Activated CD4-positive, alpha-beta T cell treated with anti-CD3 and anti-CD28 coated beads for 4 hours (primary cell): ENCODE measurements around the gene ROMO1.
"Not testable (repeated sequence)": the region's sequence is repeated elsewhere in the genome, so short reads cannot be mapped to it uniquely, and the experiment has no call there.

Experiments
- DNase-seq, 2 donors: peaks; one replicate each; pipeline ENCODE4 v3.0.0-alpha.2; 2020

ROMO1 gene

DNA sequence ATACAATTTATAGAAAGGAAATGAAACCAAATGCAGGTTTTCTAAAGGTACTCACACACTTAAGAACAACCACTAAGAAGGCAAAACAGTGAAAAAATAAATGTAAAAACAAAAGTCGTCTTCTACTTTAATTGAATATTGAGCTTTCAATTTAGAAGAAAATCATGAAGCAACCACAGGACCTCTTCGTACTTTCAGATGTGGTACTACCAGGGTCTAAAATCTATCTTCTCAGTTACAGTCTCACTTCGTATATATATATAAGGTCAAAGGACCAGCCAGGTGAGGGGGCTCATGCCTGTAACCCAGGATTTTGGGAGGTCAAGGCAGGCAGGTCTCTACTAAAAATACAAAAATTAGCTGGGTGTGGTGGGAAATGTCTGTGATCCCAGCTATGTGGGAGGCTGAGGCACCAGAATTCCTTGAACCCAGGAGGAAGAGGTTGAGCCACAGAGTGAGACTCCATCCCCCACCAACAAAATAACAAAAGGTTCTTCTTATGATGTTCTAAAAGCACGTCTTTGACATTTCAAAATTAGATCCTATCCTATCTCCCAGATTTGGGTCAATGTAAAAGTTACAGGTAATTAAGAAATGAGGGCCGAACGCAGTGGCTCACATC is 12.5 kb downstream of the ROMO1 start:
- no peak for DNase-seq

DNA sequence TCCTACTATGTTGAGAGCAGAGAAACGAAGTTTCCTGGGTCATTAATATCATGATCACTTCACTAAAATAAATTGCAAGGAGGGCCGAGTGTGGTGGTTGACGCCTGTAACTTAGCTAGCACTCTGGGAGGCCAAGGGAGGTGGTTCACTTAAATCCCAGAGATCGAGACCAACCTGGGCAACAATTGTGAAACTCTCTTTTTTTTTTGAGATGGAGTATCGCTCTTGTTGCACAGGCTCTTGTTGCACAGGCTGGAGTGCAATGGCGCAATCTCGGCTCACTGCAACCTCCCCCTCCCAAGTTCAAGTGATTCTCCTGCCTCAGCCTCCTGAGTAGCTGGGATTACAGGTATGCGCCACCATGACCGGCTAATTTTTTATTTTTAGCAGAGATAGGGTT is 13.9 kb downstream of the ROMO1 start:
- DNase-seq = not testable (repeated sequence)

DNA sequence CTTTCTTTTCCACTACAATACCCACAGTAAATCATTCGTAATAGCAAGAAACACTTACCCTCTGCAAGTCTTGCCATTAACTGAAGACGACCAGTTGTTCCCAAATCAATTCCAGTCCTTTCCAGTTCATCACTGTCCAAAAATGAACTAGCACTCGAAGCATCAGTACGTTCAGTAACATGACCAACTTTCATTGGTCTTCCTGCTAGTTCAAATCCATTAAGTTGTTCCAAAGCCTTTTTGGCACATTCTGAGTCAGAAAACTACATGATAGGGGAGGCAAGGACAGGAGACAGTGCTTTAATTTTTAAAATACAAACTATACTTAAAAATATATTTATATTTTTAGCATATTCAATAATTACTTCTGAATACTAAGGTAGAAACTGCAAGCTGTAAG is 14.9 kb downstream of the ROMO1 start:
- DNase-seq = no peak

DNA sequence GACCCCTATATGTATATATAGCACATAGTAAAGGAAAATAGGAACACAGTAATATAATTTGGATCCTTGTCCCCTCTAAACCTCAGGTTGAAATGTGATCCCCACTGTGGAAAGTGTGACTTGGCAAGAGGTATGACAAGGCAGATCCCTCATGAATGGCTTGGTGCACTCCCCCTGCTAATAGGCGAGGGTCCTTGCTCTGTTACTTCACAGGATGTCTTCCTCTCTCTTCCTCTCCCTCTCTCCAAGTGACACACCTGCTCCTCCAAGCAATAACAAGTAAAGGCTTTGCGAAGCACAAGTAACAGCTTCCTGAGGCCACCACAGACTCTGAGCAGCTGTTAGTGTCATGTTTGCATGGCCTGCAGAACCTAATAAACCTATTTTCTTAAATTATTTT is 16.4 kb downstream of the ROMO1 start:
- no peak for DNase-seq

DNA sequence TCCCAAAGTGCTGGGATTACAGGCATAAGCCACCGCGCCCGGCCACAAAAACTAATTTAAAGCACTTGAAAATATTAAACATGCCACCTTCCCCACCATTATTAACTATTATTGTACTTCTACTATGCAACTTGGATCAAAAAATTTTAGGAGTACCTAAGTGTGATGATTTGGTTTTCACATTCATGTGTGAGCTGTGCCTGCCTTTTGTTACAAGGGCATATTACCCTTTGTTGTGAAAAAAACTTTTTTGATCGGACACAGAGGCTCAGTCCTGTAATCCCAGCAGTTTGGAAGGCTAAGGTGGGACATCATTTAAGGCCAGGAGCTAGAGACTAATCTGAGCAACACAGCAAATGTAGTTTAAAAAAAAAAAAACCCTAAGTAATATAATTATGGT is 17.1 kb downstream of the ROMO1 start:
- no peak for DNase-seq

DNA sequence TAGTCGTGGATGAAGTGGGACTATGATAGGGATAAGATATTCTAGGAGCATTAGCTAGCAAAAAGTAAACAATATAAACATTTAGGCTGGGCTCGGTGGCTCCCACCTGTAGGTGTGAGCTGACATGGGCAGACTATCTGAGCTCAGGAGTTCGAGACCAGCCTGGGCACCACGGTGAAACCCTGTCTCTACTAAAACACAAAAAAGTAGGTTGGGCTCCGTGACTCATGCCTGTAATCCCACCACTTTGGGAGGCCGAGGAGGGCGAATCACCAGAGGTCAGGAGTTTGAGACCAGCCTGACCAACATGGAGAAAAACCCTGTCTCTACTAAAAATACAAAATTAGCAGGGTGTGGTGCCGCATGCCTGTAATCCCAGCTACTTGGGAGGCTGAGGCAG is 19.1 kb downstream of the ROMO1 start:
- DNase-seq = not testable (repeated sequence)

DNA sequence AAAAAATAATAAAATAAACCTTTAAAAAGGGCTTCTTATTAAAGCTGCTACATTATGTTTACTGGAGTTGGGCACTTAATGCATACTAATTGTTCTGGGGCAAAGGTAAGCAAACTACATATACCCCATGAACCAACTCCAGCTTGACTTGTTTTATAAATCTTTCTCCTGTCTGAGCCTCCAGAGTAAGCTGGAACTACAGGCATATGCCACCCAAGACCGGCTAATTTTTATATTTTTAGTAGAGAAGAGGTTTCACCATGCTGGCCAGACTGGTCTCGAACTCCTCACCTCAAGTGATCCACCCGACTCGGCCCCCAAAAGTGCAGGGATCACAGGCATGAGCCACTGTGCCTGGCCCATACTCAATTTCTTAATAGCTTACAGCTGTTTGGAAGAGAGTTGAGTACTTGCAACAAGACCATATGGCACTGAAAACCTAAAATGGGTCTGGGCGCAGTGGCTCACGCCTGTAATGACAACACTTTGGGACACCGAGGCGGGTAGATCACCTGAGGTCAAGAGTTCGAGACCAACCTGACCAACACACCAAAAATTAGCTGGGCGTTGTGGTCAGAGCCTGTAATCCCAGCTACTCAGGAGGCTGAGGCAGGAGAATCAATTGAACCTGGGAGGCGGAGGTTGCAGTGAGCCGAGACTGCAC is 19.9 kb downstream of the ROMO1 start:
- no peak for DNase-seq

DNA sequence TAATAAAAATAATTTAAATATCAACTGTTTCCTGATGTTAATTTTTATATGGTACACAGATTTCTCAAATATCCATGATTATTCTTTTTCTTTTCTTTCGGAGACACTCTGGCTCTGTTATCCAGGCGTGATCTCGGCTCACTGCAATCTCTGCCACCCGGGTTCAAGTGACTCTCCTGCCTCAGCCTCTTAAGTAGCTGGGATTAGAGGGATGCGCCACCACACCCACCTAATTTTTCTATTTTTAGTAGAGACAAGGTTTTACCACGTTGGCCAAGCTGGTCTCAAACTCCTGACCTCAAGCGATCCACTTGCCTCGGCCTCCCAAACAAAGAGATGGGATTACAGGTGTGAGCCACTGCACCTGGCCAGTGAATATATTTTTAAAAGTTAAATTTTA is 20.5 kb downstream of the ROMO1 start:
- no peak for DNase-seq

DNA sequence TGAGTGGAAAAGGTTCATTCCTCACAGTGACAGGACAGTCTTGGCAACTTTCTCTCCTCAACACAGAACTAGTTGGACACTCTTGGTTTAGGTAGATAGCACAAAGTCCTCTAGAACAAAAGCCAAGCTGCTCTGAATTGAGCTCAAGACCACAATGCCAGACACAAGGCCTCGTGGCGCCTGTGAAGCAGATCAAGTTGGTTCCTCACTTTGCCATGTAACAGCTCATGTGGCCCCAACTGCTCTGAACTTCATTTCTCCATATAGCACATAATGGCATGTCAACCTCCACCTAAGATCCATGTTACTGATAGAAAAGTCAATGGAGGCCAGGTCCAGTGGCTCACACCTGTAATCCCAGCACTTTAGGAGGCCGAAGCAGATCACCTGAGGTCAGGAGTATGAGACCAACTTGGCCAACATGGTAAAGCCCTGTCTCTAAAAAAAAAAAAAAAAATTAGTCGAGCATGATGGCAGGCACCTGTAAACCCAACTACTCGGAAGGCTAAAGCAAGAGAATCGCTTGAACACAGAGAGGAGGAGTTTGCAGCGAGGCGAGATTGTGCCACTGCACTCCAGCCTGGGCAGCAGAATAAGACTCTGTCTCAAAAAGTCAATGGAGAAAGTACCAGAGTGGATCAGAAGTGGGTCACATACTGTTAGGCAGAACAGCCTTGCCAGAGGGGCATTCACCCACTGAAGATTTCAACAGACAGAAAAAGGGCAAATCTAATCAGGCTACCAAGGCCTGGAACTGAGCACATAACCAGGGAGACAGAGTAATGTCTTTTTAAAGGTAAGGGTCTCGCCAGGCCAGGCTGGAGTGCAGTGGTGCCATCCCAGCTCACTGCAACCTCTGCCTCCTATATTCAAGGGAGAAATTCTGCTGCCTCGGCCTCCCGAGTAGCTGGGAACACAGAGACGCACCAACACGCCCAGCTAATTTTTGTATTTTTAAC is 21.2 kb downstream of the ROMO1 start:
- DNase-seq = no peak

DNA sequence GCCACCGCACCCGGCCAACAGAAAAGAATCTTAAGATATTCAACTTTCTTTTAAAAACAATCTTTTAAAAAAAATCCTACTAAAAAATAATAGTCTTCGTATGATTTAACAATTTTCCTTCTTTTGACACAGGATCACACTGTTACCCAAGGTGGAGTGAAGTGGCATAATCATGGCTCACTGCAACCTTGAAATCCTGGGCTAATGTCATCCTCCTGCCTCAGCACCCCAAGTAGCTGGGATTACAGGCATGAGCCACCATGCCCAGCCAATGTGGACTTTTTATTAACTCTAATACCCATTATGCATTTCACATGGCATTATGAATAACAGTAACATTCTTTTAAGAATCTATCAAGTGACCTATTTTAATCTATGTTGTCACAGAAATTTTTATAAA is 22.0 kb downstream of the ROMO1 start:
- DNase-seq = no peak

DNA sequence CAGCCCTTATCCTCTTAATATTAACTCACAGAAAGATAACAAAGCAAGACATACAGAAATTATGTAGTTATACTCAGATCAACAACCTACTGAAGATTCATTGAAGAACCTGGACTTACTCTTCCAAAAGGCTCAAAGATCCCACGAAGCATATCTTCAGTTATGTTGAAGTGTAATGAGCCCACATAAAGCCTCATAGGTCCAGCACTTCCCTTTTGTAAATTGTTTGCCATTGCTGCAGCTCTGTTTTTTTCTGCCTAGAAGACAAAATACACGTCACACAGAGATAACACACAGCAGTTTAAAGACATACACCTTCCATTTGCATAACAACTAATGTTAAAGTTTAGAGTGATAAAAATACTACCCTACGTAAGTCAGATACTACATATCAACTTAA is 22.4 kb downstream of the ROMO1 start:
- no peak for DNase-seq

DNA sequence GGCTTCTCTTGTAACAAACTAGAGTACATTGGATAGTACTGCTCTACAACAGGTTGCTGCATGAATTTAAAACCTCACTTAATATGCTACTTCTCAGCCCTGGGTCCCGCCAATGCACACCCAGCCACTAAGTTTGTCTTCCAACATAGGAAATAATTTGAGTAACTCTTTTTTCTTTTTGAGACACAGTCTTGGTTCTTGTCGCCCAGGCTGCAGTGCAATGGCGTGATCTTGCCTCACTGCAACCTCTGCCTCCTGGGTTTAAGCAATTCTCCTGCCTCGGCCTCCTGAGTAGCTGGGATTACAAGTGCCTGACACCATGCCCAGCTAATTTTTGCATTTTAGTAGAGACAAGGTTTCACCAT is 24.1 kb downstream of the ROMO1 start:
- not testable (repeated sequence) for DNase-seq

DNA sequence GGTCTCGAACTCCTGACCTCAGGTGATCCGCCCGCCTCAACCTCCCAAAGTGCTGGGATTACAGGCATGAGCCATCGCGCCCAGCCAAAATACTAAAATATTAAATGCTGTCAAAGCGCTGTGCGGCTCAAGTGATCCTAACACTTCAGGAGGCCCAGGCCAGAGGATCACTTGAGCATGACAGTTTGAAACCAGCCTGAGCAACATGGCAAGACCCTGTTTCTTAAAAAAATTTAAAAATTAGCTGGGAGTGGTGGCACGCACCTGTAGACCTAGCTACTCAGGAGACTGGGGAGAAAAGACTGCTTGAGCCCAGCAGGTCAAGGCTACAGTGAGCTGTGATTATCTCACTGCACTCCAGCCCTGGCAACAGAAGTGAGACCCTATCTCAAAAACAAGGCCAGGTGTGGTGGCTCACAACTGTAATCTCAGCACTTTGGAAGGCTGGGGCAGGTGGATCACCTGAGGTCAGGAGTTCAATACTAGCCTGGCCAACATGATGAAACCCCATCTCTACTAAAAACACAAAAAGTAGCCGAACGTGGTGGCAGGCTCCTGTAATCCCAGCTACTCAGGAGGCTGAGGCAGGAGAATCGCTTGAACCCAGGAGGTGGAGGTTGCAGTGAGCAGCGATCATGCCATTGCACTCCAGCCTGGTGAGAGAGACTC is 24.6 kb downstream of the ROMO1 start:
- not testable (repeated sequence) for DNase-seq

DNA sequence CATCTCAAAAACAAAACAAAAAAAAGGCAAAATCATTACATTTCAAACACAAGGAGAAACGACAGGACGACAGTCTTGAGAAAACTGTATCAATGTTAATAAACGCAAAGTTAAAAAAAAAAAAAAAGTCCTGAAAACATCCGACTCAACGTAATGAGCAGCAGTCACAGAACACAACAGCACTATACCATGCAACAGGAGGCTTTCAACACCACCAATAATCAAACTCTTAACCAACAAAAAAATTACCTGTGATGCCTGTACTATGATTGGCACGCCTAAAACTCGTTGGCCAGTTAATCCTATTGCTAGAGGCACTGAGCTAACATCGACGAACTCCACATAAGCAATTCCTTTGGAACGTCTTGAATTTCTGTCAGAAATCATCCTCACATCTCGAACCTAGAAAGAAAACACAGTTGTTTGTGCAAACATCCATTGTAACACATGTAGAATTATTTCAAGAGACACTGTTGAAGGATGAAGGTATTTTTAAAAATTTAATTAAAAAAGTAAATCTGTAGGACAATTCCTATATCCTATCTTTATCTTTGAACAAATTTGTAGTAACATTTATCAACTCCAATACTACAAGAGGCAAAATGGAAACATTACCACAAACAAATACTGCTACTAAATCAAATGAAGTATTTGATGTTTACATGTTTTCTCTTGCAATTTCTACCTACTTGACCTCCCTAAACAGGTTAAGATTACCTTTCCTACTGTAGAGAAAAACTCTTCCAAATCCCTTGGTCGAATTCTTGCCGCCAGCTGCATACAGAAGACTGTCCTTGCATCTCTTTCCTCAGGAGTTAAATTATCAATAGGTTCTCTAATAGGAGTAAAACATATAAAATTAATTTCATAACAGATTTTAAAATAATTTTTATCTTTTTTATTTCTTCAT is 25.4 kb downstream of the ROMO1 start:
- DNase-seq = no peak

DNA sequence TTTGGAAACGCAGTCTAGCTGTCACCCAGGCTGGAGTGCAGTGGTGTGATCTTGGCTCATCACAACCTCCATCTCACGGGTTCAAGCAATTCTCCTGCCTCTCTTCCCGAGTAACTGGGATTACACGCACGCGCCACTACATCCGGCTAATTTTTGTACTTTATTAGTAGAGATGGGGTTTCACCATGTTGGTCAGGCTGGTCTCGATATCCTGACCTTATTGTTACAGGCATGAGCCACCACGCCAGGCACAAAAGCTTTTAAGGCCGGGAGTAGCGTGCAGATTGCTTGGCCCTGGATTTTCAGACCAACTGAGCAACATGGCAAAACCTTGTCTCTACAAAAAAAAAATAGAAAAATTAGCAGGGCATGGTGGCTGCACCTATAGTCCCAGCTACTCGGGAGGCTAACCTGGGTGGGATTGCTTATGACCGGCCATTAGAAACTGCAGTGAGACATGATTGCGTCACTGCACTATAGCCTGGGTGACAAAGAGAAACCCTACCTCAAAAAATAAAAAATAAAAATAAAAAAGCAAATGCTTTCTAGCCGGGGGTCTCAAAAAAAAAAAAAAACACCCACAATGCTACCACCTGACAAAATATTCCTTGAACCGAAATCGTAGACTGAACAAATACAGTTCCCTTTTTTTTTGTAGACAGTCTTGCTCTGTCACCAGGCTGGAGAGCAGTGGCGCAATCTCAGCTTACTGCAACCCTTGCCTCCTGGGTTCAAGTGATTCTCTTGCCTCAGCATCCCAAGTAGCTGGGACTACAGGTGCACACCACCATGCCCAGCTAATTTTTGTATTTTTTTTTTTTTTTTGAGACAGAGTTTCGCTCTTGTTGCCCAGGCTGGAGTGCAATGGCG is 27.9 kb downstream of the ROMO1 start:
- no peak for DNase-seq

DNA sequence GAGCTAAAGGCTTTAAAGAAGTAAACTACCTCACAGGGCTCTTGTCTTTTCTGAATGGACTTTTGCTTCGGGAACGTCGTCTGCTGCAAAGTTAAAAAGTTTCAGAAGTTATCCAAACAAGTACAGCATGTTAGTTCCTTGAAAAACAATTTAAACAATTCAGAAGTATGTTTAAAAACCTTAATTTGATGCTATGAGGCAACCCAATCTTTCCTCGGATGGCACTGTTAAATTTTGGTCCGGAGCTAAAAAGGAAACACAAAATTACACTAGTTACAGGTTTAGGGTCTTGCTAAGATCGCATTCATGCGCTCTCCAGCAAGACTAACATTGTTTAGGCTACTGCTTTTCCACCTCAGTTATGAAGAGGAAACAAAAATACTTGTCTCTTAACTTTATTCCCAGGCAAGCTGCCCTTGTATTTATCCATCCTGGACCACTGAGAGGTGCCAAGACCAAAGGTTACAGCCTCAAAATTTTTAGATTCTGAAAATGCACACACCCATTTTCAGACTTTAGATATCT is 30.1 kb downstream of the ROMO1 start:
- no peak for DNase-seq

DNA sequence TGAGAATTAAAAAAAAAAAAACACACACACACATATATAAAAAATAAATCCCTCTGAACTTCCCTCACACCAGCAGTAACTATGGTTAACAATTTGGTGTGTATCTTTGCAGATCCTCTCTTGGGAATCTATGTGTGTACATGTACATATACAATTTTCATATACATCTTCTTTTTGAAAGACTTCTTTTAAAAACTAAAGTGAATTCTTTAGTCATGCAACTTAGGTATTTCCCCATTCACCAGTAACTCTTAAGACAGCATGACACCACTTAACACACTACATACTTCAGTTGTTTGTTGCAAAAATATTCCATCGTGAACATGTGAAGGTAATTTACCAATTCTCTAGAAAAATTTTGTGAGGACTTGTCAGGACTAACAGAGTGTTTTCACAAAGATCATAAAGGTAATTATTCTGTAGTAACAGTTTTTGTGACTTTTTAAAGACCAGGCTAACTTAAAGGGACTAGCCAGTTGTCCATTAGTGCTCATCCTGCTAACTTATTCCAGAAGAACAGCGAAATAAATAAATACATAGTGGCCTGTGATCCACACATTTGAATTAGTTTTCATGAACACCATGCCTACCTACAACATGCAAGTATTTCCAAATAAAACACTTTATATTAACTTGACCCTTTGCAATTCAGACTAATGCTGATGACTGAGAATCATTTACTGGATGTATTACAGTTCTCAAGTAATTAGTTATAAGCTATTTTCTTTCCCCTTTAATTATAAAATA is 30.8 kb downstream of the ROMO1 start:
- DNase-seq = no peak

DNA sequence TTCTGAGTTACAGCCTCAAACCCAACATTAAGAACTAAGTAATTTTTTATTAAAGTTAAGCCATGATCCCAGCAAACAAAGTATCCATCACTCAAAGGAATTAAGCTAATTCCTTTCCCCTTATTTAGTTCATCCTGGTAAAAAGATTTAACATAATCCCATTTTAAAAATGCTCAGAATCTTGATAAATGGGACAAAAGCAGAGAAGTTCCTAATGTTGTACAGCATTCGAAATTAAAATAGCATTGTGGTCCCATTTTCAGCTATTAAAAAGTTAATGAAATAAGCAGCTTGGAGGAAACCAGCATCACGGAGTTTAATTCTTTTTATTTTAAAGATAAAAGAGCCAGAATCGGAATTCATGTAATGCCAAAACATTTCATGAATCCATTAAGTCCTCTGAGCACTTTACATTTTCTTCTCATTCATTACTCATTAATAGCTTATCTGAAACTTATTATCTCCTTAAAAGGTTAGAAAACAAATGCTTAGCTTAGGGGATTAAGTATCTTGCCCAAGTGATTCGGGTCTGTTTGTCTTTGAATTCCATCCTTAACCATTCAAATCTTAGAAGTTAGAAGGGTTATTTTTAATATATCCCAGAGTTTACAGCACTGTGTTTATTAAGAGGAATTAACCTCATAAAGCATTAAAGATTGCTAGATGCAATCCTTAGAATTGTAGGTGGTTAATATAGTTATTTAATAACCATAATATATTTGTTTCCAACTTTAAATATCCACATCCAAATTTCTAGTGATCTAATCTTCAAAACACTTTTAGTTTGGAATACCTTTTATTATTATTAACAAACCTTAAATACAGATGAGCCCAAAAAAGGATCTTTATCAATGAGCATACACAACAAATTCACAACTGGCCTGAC is 31.6 kb downstream of the ROMO1 start:
- no peak for DNase-seq

DNA sequence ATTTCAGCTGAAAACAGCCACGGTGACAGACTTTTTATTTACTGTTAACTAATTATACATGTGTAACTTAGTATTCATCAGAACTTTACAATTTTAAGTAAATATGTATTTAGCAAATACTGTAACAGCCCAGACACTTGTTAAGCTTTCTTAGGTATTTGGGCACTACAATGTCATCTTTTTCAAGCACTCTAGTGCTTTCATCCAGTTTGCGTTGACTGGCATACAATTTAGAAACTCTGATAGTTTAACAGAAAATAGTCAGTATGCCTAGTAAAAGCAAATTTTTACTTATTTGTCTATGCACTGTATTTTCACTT is 32.2 kb downstream of the ROMO1 start:
- DNase-seq = no peak
